Endothelial cell of umbilical vein (primary cell): ENCODE results near the gene TVP23A. TPM values are rescaled to one million over a fixed set of nuclear protein-coding genes. Genes with fewer than 3 reads are reported as not detected.

Source experiments
- BruUV-seq: library from RNA; stranded (reverse); fragments of 400-500 nt; replicated peaks from 2 replicates; lab custom pipeline; 2021; lab: Mats Ljungman, UMichigan
- CTCF ChIA-PET: fragments of 300-600, 350-600 bp; sonication (Branson Sonifier 250); formaldehyde crosslinking; loops from one replicate; lab custom pipeline; 2021; ENCODE audit warnings: antibody characterized with exemption, inconsistent platforms; lab: Charles Lee
- POLR2A ChIA-PET: fragments of 300-600, 350-600 bp; sonication (Branson Sonifier 250); formaldehyde crosslinking; loops from one replicate; lab custom pipeline; 2021; ENCODE audit warnings: antibody characterized with exemption, inconsistent platforms; lab: Charles Lee
- DNase-seq: peaks from one replicate; pipeline ENCODE4 v3.0.0-alpha.2; 2011; ENCODE audit warnings: low read depth, low spot score
- FAIRE-seq: peaks from 2 replicates; lab custom pipeline; 2011; peaks lifted over from hg19 to GRCh38; lab: Jason Lieb, UNC
- H2AFZ ChIP-seq: 2 replicates; pipeline ENCODE4 v1.6.0; 2012; ENCODE audit warnings: low read depth, low read length, control low read depth, inconsistent platforms
- H3K27ac ChIP-seq: 2 replicates; pipeline ENCODE4 v1.5.1; 2011; ENCODE audit warnings: low read depth, mild to moderate bottlenecking, control low read depth, low read length, moderate library complexity; ENCODE audit not compliant: insufficient read depth
- H3K27me3 ChIP-seq, 2 experiments: 2 replicates each; pipeline versions ENCODE4 v1.6.0 to v1.6.1; 2011; ENCODE audit warnings: low read length in 2 of 2, mixed read lengths in 1 of 2; ENCODE audit not compliant: control insufficient read depth in 2 of 2, insufficient read depth in 2 of 2
- H3K36me3 ChIP-seq, 2 experiments: 2 replicates in 1 of 2; 3 replicates in 1 of 2; pipeline ENCODE4 v1.5.1; 2011; ENCODE audit warnings: low read length in 2 of 2, mild to moderate bottlenecking in 1 of 2, moderate library complexity in 1 of 2; ENCODE audit not compliant: control insufficient read depth in 2 of 2, insufficient read depth in 2 of 2; ENCODE audit errors: extremely low read depth in 1 of 2
- H3K4me1 ChIP-seq: 3 replicates; pipeline ENCODE4 v1.5.1; 2011; ENCODE audit warnings: mild to moderate bottlenecking, low read length; ENCODE audit not compliant: control insufficient read depth, insufficient read depth; ENCODE audit errors: extremely low read depth
- H3K4me2 ChIP-seq: 2 replicates; pipeline ENCODE4 v1.6.1; 2011; ENCODE audit warnings: low read length, control low read depth, mixed read lengths; ENCODE audit not compliant: insufficient read depth
- H3K4me3 ChIP-seq, 3 experiments: fragments of 200-600 bp in 1 of 3; sonication (generic), shearing (Covaris generic) in 1 of 3; replicated peaks in 1 of 3; 2 replicates each; pipeline ENCODE4 v1.5.1; 2011 to 2016; ENCODE audit warnings: control low read depth in 3 of 3, low read length in 3 of 3, mild to moderate bottlenecking in 2 of 3, inconsistent platforms in 1 of 3, low read depth in 1 of 3, moderate library complexity in 1 of 3; ENCODE audit not compliant: insufficient read depth in 1 of 3
- H3K79me2 ChIP-seq: 2 replicates; pipeline ENCODE4 v1.6.0; 2012; ENCODE audit warnings: low read length, inconsistent platforms; ENCODE audit not compliant: control insufficient read depth, insufficient read depth
- H3K9ac ChIP-seq: replicated peaks from 2 replicates; pipeline ENCODE3; 2011; ENCODE audit warnings: low read length, control low read depth; ENCODE audit not compliant: insufficient read depth; ENCODE audit errors: extremely low read depth
- H3K9me1 ChIP-seq: replicated peaks from 3 replicates; pipeline ENCODE4 v1.6.0; 2011; ENCODE audit warnings: mild to moderate bottlenecking, low read length; ENCODE audit not compliant: control insufficient read depth, insufficient read depth; ENCODE audit errors: extremely low read depth
- H3K9me3 ChIP-seq: replicated peaks from 2 replicates; pipeline ENCODE4 v1.5.1; 2012; ENCODE audit warnings: low read length, inconsistent platforms; ENCODE audit not compliant: control insufficient read depth, insufficient read depth
- H4K20me1 ChIP-seq: replicated peaks from 2 replicates; pipeline ENCODE3; 2011; ENCODE audit warnings: mild to moderate bottlenecking, low read length; ENCODE audit not compliant: control insufficient read depth, insufficient read depth; ENCODE audit errors: extremely low read depth
- EZH2 ChIP-seq: IDR thresholded peaks from 2 replicates; pipeline ENCODE4 v1.6.1; 2012; ENCODE audit warnings: borderline replicate concordance, low read depth, mild to moderate bottlenecking, moderate library complexity, low read length, inconsistent platforms; ENCODE audit not compliant: severe bottlenecking
- FOS ChIP-seq: IDR thresholded peaks from 2 replicates; pipeline ENCODE4 v1.6.1; 2011; ENCODE audit warnings: mild to moderate bottlenecking, low read length, moderate library complexity, borderline replicate concordance; ENCODE audit not compliant: insufficient read depth
- GATA2 ChIP-seq: IDR thresholded peaks from 2 replicates; pipeline ENCODE4 v1.7.0; 2011; ENCODE audit warnings: low read depth, mild to moderate bottlenecking, moderate library complexity, mixed read lengths, low read length; ENCODE audit not compliant: insufficient read length, insufficient read depth
- JUN ChIP-seq: IDR thresholded peaks from 2 replicates; pipeline ENCODE4 v1.6.1; 2011; ENCODE audit warnings: borderline replicate concordance, low read depth; ENCODE audit not compliant: insufficient read length, insufficient read depth
- MAX ChIP-seq: IDR thresholded peaks from 2 replicates; pipeline ENCODE4 v1.6.1; 2011; ENCODE audit not compliant: insufficient read depth, insufficient read length
- MYC ChIP-seq: IDR thresholded peaks from one replicate; pipeline ENCODE4 v1.6.1; 2011; ENCODE audit warnings: mild to moderate bottlenecking, low read depth, low read length
- POLR2A ChIP-seq: IDR thresholded peaks from 2 replicates; pipeline ENCODE4 v1.6.1; 2012; ENCODE audit warnings: low read depth, mild to moderate bottlenecking, control low read depth, low read length
- POLR2AphosphoS5 ChIP-seq: IDR thresholded peaks from 2 replicates; pipeline ENCODE4 v1.6.1; 2012; ENCODE audit warnings: low read depth, mild to moderate bottlenecking, control low read depth, low read length, moderate library complexity; ENCODE audit not compliant: insufficient read depth
- dilution Hi-C: fragments of 300-500 bp; cut with MboI; formaldehyde crosslinking; loops from one replicate; pipeline ENCODE4 v1.15.0; 2019; ENCODE audit warnings: low sequenced_read_pairs; ENCODE audit not compliant: extremely low pct_ligation_motif_present
- intact Hi-C: fragments of 100-400 bp; cut with micrococcal nuclease; formaldehyde crosslinking; loops from one replicate; pipeline ENCODE4 v1.10.0; 2022
- polyA plus RNA-seq, 4 experiments: library from polyadenylated mRNA; depleted of rRNA in 3 of 4; stranded (reverse) in 3 of 4; unstranded in 1 of 4; fragments of >200 nt; gene quantifications; 2 replicates each; pipeline versions ENCODE4 v1.2.1 to v1.2.3, GENCODE V29; 2011 to 2012; ENCODE audit warnings: missing spikeins in 1 of 4
- total RNA-seq: library from RNA; stranded (reverse); gene quantifications from 2 replicates; pipeline ENCODE4 v1.2.3, GENCODE V29; 2021

The TVP23A gene
- total and polyA plus RNA-seq, 2 donors (not counting 3 experiments of a cell fraction or from before 2014, with no cell fraction given), result not detected

DNA sequence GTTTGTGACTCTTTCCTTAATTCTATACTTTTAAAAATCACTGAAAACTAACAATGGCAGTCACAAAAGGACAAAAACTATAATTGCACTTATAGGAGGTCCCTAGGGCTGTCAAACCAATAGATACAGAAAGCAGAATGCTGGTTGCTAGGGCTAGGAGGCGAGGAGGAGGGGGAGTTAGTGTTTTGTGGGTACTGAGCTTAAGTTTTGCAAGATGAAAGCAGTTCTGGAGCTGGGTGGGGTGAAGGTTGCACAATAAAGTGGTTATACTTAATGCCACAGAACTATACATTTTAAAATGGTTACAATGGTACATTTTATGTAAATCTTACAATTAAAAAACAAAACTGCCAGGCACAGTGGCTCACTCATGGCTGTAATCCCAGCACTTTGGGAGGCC lies 47.7 kb downstream of the TVP23A start:
- dilution Hi-C loops, result no loop called here
- Histone ChIP-seq H3K9me1 (no peaks in the 10 kb centered on the region), H4K20me1 (no peaks in the 10 kb centered on the region), H3K27me3 (no peaks in the 10 kb centered on the region), H3K79me2 (no peaks in the 10 kb centered on the region), H3K27ac (no peak overlapping the region), H3K9me3 (no peaks in the 10 kb centered on the region), H3K4me1 (no peaks in the 10 kb centered on the region), H3K9ac (no peak overlapping the region), H3K36me3 (no peaks in the 10 kb centered on the region), H3K4me2 (no peak overlapping the region), H2AFZ (no peak overlapping the region), H3K4me3 (no peak overlapping the region)
- ChIA-PET POLR2A (interaction anchor here (0.6 kb wide), 1 partner anchor 1487 kb away, joined by 3 read pairs; no protein-coding TSS in a partner anchor), CTCF (no interaction called here)
- intact Hi-C loops, result no loop called here
- DNase-seq, result no peak
- no peak for TF ChIP-seq MAX
- TF ChIP-seq GATA2, result no peak
- BruUV-seq, result no TSS peak
- FAIRE-seq, result no peak

- BruUV-seq, result no TSS peak
- no peaks in the 10 kb centered on the region for H3K4me1 ChIP-seq
- H3K9me1 ChIP-seq, result no peaks in the 10 kb centered on the region
- TF ChIP-seq JUN (no peak), MYC (no peak), GATA2 (no peak), POLR2A (no peak), MAX (no peak), FOS (no peak), EZH2 (no peak), POLR2AphosphoS5 (no peak)
- H3K9me3 ChIP-seq, result no peaks in the 10 kb centered on the region
- dilution Hi-C loops, result no loop called here
- intact Hi-C loops, result no loop called here
- H2AFZ ChIP-seq, result no peak overlapping the region
- CTCF ChIA-PET, result interaction anchor here (1.2 kb wide), 1 partner anchor 149 kb away, joined by 4 read pairs; no protein-coding TSS in a partner anchor
- H3K27ac ChIP-seq, result no peak overlapping the region
- H3K27me3 ChIP-seq, result no peaks in the 10 kb centered on the region
- FAIRE-seq, result no peak
- DNase-seq, result no peak
- H3K79me2 ChIP-seq, result no peaks in the 10 kb centered on the region
- no peaks in the 10 kb centered on the region for H4K20me1 ChIP-seq
- H3K36me3 ChIP-seq, result peaks cover 0 to 2% of the 10 kb centered on the region in 2 experiments
- H3K9ac ChIP-seq, result no peak overlapping the region
- no peak overlapping the region for H3K4me3 ChIP-seq
- H3K4me2 ChIP-seq, result no peak overlapping the region
- POLR2A ChIA-PET, result no interaction called here
These were observed 49.2 kb downstream of the TVP23A start for GRCh38 chr16:10769381-10769780.
